H1 (cell line): ENCODE results near the gene TMEM221. TPM values are rescaled to one million over a fixed set of nuclear protein-coding genes. Genes with fewer than 3 reads are reported as not detected.
"Not testable (repeated sequence)": the region's sequence is repeated elsewhere in the genome, so short reads cannot be mapped to it uniquely, and the experiment has no call there.

Experiments
- CTCF ChIA-PET: fragments of 300-600 bp; sonication (Branson Sonifier 250); formaldehyde crosslinking; loops from one replicate; lab custom pipeline; 2021; ENCODE audit not compliant: partially characterized antibody; lab: Charles Lee
- POLR2A ChIA-PET: fragments of 300-600 bp; sonication (Branson Sonifier 250); formaldehyde crosslinking; loops from one replicate; lab custom pipeline; 2021; ENCODE audit warnings: inconsistent platforms; ENCODE audit not compliant: partially characterized antibody; lab: Charles Lee
- DNase-seq, 2 experiments: peaks; one replicate each; pipeline versions ENCODE4 v3.0.0 to v3.0.0-alpha.2; 2010 to 2022; ENCODE audit warnings: low spot score in 2 of 2, low read depth in 1 of 2, mixed read lengths in 1 of 2
- FAIRE-seq: peaks from 2 replicates; lab custom pipeline; 2011; peaks lifted over from hg19 to GRCh38; lab: Jason Lieb, UNC
- H2AFZ ChIP-seq: 2 replicates; pipeline ENCODE4 v1.8.1; 2012; ENCODE audit warnings: low read length, inconsistent platforms
- H2AK5ac ChIP-seq: 2 replicates; pipeline ENCODE4 v1.6.1; 2013; ENCODE audit warnings: low read depth, low read length
- H2BK120ac ChIP-seq: replicated peaks from 2 replicates; pipeline ENCODE3; 2013; ENCODE audit warnings: low read depth, low read length, inconsistent platforms
- H2BK12ac ChIP-seq: 2 replicates; pipeline ENCODE4 v1.6.1; 2013; ENCODE audit warnings: low read depth, low read length
- H2BK15ac ChIP-seq: 2 replicates; pipeline ENCODE4 v1.6.1; 2013; ENCODE audit warnings: low read length
- H2BK20ac ChIP-seq: 2 replicates; pipeline ENCODE4 v1.6.1; 2013; ENCODE audit warnings: low read length
- H2BK5ac ChIP-seq: 2 replicates; pipeline ENCODE4 v1.6.1; 2013; ENCODE audit warnings: low read depth, low read length
- H3K14ac ChIP-seq: 2 replicates; pipeline ENCODE4 v1.6.1; 2013; ENCODE audit warnings: inconsistent platforms; ENCODE audit not compliant: insufficient read length
- H3K18ac ChIP-seq: 2 replicates; pipeline ENCODE4 v1.6.1; 2013; ENCODE audit warnings: low read length; ENCODE audit errors: extremely low read depth
- H3K23ac ChIP-seq: 2 replicates; pipeline ENCODE4 v1.6.1; 2013; ENCODE audit warnings: inconsistent platforms; ENCODE audit not compliant: insufficient read length
- H3K23me2 ChIP-seq: 2 replicates; pipeline ENCODE4 v1.6.1; 2013; ENCODE audit warnings: low read depth, low read length
- H3K27ac ChIP-seq: 2 replicates; pipeline ENCODE4 v1.6.1; 2011; ENCODE audit warnings: low read depth, low read length, inconsistent platforms
- H3K27me3 ChIP-seq, 4 experiments: replicated peaks in 1 of 4; 1 replicate in 1 of 4; 2 replicates in 3 of 4; pipeline versions ENCODE4 v1.6.1 to v1.8.1; 2011 to 2013; ENCODE audit warnings: low read length in 3 of 4, mild to moderate bottlenecking in 3 of 4, inconsistent platforms in 2 of 4, mixed read lengths in 2 of 4, moderate library complexity in 1 of 4; ENCODE audit not compliant: control insufficient read depth in 3 of 4, insufficient read depth in 3 of 4; ENCODE audit errors: extremely low read depth in 1 of 4
- H3K36me3 ChIP-seq, 4 experiments: 2 replicates each; pipeline versions ENCODE4 v1.6.1 to v1.8.1; 2011 to 2013; ENCODE audit warnings: mild to moderate bottlenecking in 4 of 4, low read length in 3 of 4, moderate library complexity in 2 of 4, control low read depth in 1 of 4, inconsistent platforms in 1 of 4; ENCODE audit not compliant: insufficient read depth in 4 of 4, control insufficient read depth in 2 of 4
- H3K4ac ChIP-seq: replicated peaks from 2 replicates; pipeline ENCODE3; 2013; ENCODE audit warnings: low read length, low read depth, mixed read lengths, inconsistent platforms; ENCODE audit not compliant: insufficient read length
- H3K4me1 ChIP-seq, 4 experiments: replicated peaks in 1 of 4; 1 replicate in 1 of 4; 2 replicates in 3 of 4; pipeline versions ENCODE4 v1.6.1 to v1.8.1; 2011 to 2013; ENCODE audit warnings: low read length in 3 of 4, inconsistent platforms in 2 of 4, mixed read lengths in 1 of 4; ENCODE audit not compliant: insufficient read depth in 4 of 4, control insufficient read depth in 3 of 4
- H3K4me2 ChIP-seq, 2 experiments: 2 replicates each; pipeline versions ENCODE4 v1.6.1 to v1.8.1; 2011 to 2013; ENCODE audit warnings: low read depth in 2 of 2, low read length in 2 of 2, control low read depth in 1 of 2, inconsistent platforms in 1 of 2, mild to moderate bottlenecking in 1 of 2; ENCODE audit not compliant: insufficient read depth in 1 of 2
- H3K4me3 ChIP-seq, 4 experiments: fragments of 200-600, 300-600 bp in 1 of 4; sonication (generic), shearing (Covaris generic), sonication (Bioruptor Twin) in 1 of 4; 2 replicates each; pipeline versions ENCODE4 v1.5.1 to v1.8.1; 2011 to 2016; ENCODE audit warnings: low read length in 4 of 4, low read depth in 3 of 4, control low read depth in 2 of 4, inconsistent platforms in 2 of 4, mild to moderate bottlenecking in 2 of 4, mixed read lengths in 1 of 4, moderate library complexity in 1 of 4; ENCODE audit not compliant: insufficient read depth in 2 of 4; ENCODE audit errors: extremely low read depth in 1 of 4
- H3K56ac ChIP-seq: replicated peaks from 2 replicates; pipeline ENCODE3; 2013; ENCODE audit warnings: low read depth, mild to moderate bottlenecking, mixed read lengths, low read length, inconsistent platforms; ENCODE audit not compliant: insufficient read length
- H3K79me1 ChIP-seq: 2 replicates; pipeline ENCODE4 v1.6.1; 2013; ENCODE audit warnings: low read depth, low read length, control low read depth
- H3K79me2 ChIP-seq, 2 experiments: 2 replicates each; pipeline versions ENCODE4 v1.6.1 to v1.8.1; 2012 to 2013; ENCODE audit warnings: low read length in 2 of 2, mild to moderate bottlenecking in 2 of 2, inconsistent platforms in 1 of 2; ENCODE audit not compliant: insufficient read depth in 2 of 2, control insufficient read depth in 1 of 2
- H3K9ac ChIP-seq, 4 experiments: replicated peaks in 1 of 4; 1 replicate in 1 of 4; 2 replicates in 3 of 4; pipeline versions ENCODE4 v1.6.1 to v1.8.1; 2011 to 2013; ENCODE audit warnings: low read depth in 3 of 4, low read length in 3 of 4, control low read depth in 2 of 4, mild to moderate bottlenecking in 2 of 4, moderate library complexity in 2 of 4, inconsistent platforms in 1 of 4; ENCODE audit errors: extremely low read depth in 1 of 4
- H3K9me3 ChIP-seq, 2 experiments: 2 replicates each; pipeline versions ENCODE4 v1.6.1 to v1.8.1; 2012 to 2013; ENCODE audit warnings: mild to moderate bottlenecking in 2 of 2, moderate library complexity in 2 of 2, control low read depth in 1 of 2, inconsistent platforms in 1 of 2, low read depth in 1 of 2, low read length in 1 of 2, mixed read lengths in 1 of 2; ENCODE audit not compliant: insufficient read depth in 2 of 2
- H4K20me1 ChIP-seq, 2 experiments: replicated peaks in 1 of 2; 2 replicates each; pipeline versions ENCODE3 to v1.8.1; 2011 to 2013; ENCODE audit warnings: inconsistent platforms in 2 of 2, low read length in 2 of 2, mild to moderate bottlenecking in 1 of 2; ENCODE audit not compliant: insufficient read depth in 2 of 2, control insufficient read depth in 1 of 2
- H4K5ac ChIP-seq: 2 replicates; pipeline ENCODE4 v1.6.1; 2013; ENCODE audit warnings: low read length, low read depth, mixed read lengths, inconsistent platforms; ENCODE audit not compliant: insufficient read length
- H4K8ac ChIP-seq: 2 replicates; pipeline ENCODE4 v1.8.0; 2013; ENCODE audit warnings: mild to moderate bottlenecking, moderate library complexity, low read length, inconsistent platforms; ENCODE audit not compliant: insufficient read depth; ENCODE audit errors: extremely low read depth
- H4K91ac ChIP-seq: replicated peaks from 2 replicates; pipeline ENCODE3; 2013; ENCODE audit warnings: low read length, mixed read lengths, inconsistent platforms; ENCODE audit not compliant: insufficient read length
- HDAC2 ChIP-seq, 2 experiments: fragments of 300-600 bp in 1 of 2; sonication (generic) in 1 of 2; IDR thresholded peaks; 2 replicates each; pipeline ENCODE4 v1.6.1; 2011 to 2012; ENCODE audit warnings: low read depth in 2 of 2, low read length in 2 of 2, mild to moderate bottlenecking in 2 of 2, moderate library complexity in 2 of 2, borderline replicate concordance in 1 of 2, inconsistent platforms in 1 of 2
- NRF1 ChIP-seq: IDR thresholded peaks from 2 replicates; pipeline ENCODE4 v1.6.1; 2011; ENCODE audit warnings: mild to moderate bottlenecking, low read depth, low read length, improper control_type of control experiment
- SIX5 ChIP-seq: IDR thresholded peaks from 2 replicates; pipeline ENCODE4 v1.6.1; 2011; ENCODE audit warnings: mild to moderate bottlenecking, low read depth, low read length
- SP4 ChIP-seq: IDR thresholded peaks from 2 replicates; pipeline ENCODE4 v1.6.1; 2012; ENCODE audit warnings: low read length, inconsistent platforms
- WGBS, 2 experiments: shearing (Covaris generic) in 1 of 2; methylation state at CpG; one replicate each; pipeline versions ENCODE4 v1.1.6 to v1.1.7; 2013 to 2015; ENCODE audit warnings: low lambda C conversion rate in 2 of 2, mixed read lengths in 2 of 2, inconsistent platforms in 1 of 2, low coverage in 1 of 2, missing lambda C conversion rate in 1 of 2; ENCODE audit not compliant: insufficient replicate concordance in 2 of 2, insufficient coverage in 1 of 2, insufficient read length in 1 of 2; ENCODE audit errors: extremely low coverage in 1 of 2, missing lambda C conversion rate in 1 of 2; 5-methylcytosine and 5-hydroxymethylcytosine counted together
- polyA plus RNA-seq, 7 experiments: library from polyadenylated mRNA; depleted of rRNA in 3 of 7; stranded (reverse) in 5 of 7; unstranded in 2 of 7; fragments of >200 nt in 5 of 7; fragments of 200-250 nt in 2 of 7; gene quantifications; 1 replicate in 5 of 7; 2 replicates in 1 of 7; 4 replicates in 1 of 7; pipeline versions ENCODE4 v1.2.1 to v1.2.3, GENCODE V29; 2011 to 2013; ENCODE audit warnings: missing spikeins in 2 of 7, mixed read lengths in 2 of 7
- total RNA-seq: library from RNA; stranded (reverse); fragmentation: NEBNext Ultra II Directional; extraction: Animal tissue kit (Norgen Biotek cat#: 25700); gene quantifications from 2 replicates; pipeline ENCODE4 v1.2.1, GENCODE V29; 2021

The TMEM221 gene
- total and polyA plus RNA-seq, 2 of the 8 experiments (the other 6 are each of a cell fraction or from before 2014, with no cell fraction given) = 1.4 to 2.0 TPM

- no peak for TF ChIP-seq HDAC2 (IDR thresholded peaks at IDR 0.05; ENCODE audit: borderline replicate concordance in 1 of 2, low read depth in 2 of 2, low read length in 2 of 2)
- no peak for TF ChIP-seq SP4
- no peak for TF ChIP-seq SIX5
- TF ChIP-seq NRF1 = no peak
These were observed 27.2 kb upstream of the TMEM221 start (continued) for GRCh38 chr19:17475541-17476115.

GRCh38 chr19:17475011-17475540, 26.6 kb upstream of the TMEM221 start:
- not testable (repeated sequence) for H3K9ac ChIP-seq, H2AK5ac ChIP-seq, H4K20me1 ChIP-seq, H3K36me3 ChIP-seq, H3K56ac ChIP-seq, H2BK5ac ChIP-seq, H3K23me2 ChIP-seq, H4K91ac ChIP-seq, H3K4ac ChIP-seq, H2BK20ac ChIP-seq, H2BK12ac ChIP-seq, H2AFZ ChIP-seq, H3K27ac ChIP-seq, H3K9me3 ChIP-seq, H3K27me3 ChIP-seq, DNase-seq, FAIRE-seq, H3K14ac ChIP-seq, H3K4me3 ChIP-seq, H3K79me1 ChIP-seq, H3K4me2 ChIP-seq, H3K4me1 ChIP-seq, H3K79me2 ChIP-seq, H2BK15ac ChIP-seq, H4K8ac ChIP-seq, H2BK120ac ChIP-seq, H4K5ac ChIP-seq, H3K23ac ChIP-seq, H3K18ac ChIP-seq
- WGBS, 2 experiments = 75% methylated on average over 6 of the region's 6 CpGs; no CpG with 5 or more reads in 1 of the 2 experiments
- ChIA-PET POLR2A (interaction anchor here (1.2 kb wide), 1 partner anchor 8 kb away, joined by 4 read pairs; no protein-coding TSS in a partner anchor), CTCF (interaction anchor here (1.3 to 1.8 kb wide), 3 partner anchors 14 to 25 kb away, joined by 3 to 7 read pairs (median 5); no protein-coding TSS in a partner anchor)
